ENCODE measurements around the gene NKX6-1.

Gene NKX6-1

GRCh38 chr4:84442778-84443177 is 56.3 kb downstream of the NKX6-1 start:
- Histone ChIP-seq H3K36me3 (ENCODE audit: control insufficient read depth in 2 of 2, insufficient read depth in 2 of 2, low read length in 2 of 2) (no peaks in the 10 kb centered on the region), H3K4me1 (ENCODE audit: control insufficient read depth, insufficient read depth, low read length) (no peaks in the 10 kb centered on the region), H3K4me3 (ENCODE audit: low read length in 2 of 2) (no peak overlapping the region), H3K9ac (ENCODE audit: low read length in 2 of 2) (no peak overlapping the region), H3K9me3 (ENCODE audit: control insufficient read depth in 2 of 2, low read length in 2 of 2) (no peaks in the 10 kb centered on the region), H3K27ac (ENCODE audit: low read length) (no peak overlapping the region), H3K27me3 (ENCODE audit: control insufficient read depth in 1 of 2, insufficient read depth in 2 of 2, low read length in 2 of 2) (no peaks in the 10 kb centered on the region)

All from stomach smooth muscle (tissue), 2 donors.